Mucosa of rectum (tissue), 2 donors: ENCODE measurements around the gene ACACB.
A peak's percentile ranks its signal among the peaks of the same experiment; 100 is the strongest.

Experiments
- H3K27ac ChIP-seq, 2 donors: one replicate each; pipeline ENCODE4 v1.7.0; 2013; ENCODE audit warnings: inconsistent platforms in 2 of 2, low read depth in 2 of 2, low read length in 2 of 2
- H3K27me3 ChIP-seq, 2 donors: one replicate each; pipeline ENCODE4 v1.7.0; 2013; ENCODE audit warnings: low read length in 2 of 2; ENCODE audit not compliant: control insufficient read depth in 2 of 2, insufficient read depth in 2 of 2
- H3K36me3 ChIP-seq, 2 donors: one replicate each; pipeline ENCODE4 v1.7.0; 2013; ENCODE audit warnings: low read length in 2 of 2; ENCODE audit not compliant: control insufficient read depth in 2 of 2, insufficient read depth in 2 of 2
- H3K4me1 ChIP-seq, 2 donors: one replicate each; pipeline ENCODE4 v1.7.0; 2013; ENCODE audit warnings: low read length in 2 of 2, mild to moderate bottlenecking in 1 of 2; ENCODE audit not compliant: control insufficient read depth in 2 of 2, insufficient read depth in 2 of 2
- H3K4me3 ChIP-seq, 2 donors: one replicate each; pipeline ENCODE4 v1.7.0; 2013; ENCODE audit warnings: low read length in 2 of 2
- H3K9ac ChIP-seq, 2 donors: one replicate each; pipeline ENCODE4 v1.7.0; 2013; ENCODE audit warnings: low read length in 2 of 2, low read depth in 1 of 2, mild to moderate bottlenecking in 1 of 2
- H3K9me3 ChIP-seq, 2 donors: one replicate each; pipeline ENCODE4 v1.7.0; 2013; ENCODE audit warnings: low read length in 2 of 2; ENCODE audit not compliant: control insufficient read depth in 2 of 2
- donor health status: healthy.
- donor health status: Normal muscosa, but diverticular disease.

ACACB gene

GRCh38 chr12:109156036-109156435 is 39.6 kb downstream of the ACACB start:
- Histone ChIP-seq H3K36me3 (no peaks in the 10 kb centered on the region), H3K9ac (no peak overlapping the region), H3K4me3 (no peak overlapping the region)

GRCh38 chr12:109156586-109156985 is 40.2 kb downstream of the ACACB start:
- Histone ChIP-seq H3K9ac (no peak overlapping the region), H3K27me3 (no peaks in the 10 kb centered on the region), H3K27ac (no peak overlapping the region), H3K36me3 (no peaks in the 10 kb centered on the region), H3K4me3 (no peak overlapping the region), H3K9me3 (no peaks in the 10 kb centered on the region), H3K4me1 (peaks cover 8 to 10% of the 10 kb centered on the region in 2 donors)

More at GRCh38 chr12:109156036-109156435, 39.6 kb downstream of the ACACB start:
- Histone ChIP-seq H3K27ac (no peak overlapping the region), H3K27me3 (no peaks in the 10 kb centered on the region), H3K4me1 (peaks cover 8 to 10% of the 10 kb centered on the region in 2 donors), H3K9me3 (no peaks in the 10 kb centered on the region)

- H3K9ac ChIP-seq = no peak overlapping the region
- H3K27ac ChIP-seq = peak overlapping the region; percentile 14 to 42
- H3K27me3 ChIP-seq = no peaks in the 10 kb centered on the region
- no peaks in the 10 kb centered on the region for H3K36me3 ChIP-seq
- no peaks in the 10 kb centered on the region for H3K9me3 ChIP-seq
- H3K4me3 ChIP-seq = no peak overlapping the region
- peaks cover 8 to 10% of the 10 kb centered on the region in 2 donors for H3K4me1 ChIP-seq
Measured at GRCh38 chr12:109157986-109158385, 41.6 kb downstream of the ACACB start.

- Histone ChIP-seq H3K27ac (no peak overlapping the region), H3K9ac (no peak overlapping the region), H3K4me3 (no peak overlapping the region), H3K9me3 (no peaks in the 10 kb centered on the region), H3K27me3 (no peaks in the 10 kb centered on the region), H3K4me1 (peaks cover 0 to 2% of the 10 kb centered on the region in 2 donors), H3K36me3 (no peaks in the 10 kb centered on the region)
Measured at GRCh38 chr12:109160433-109160832, 44.0 kb downstream of the ACACB start.

GRCh38 chr12:109160873-109161272 is 44.5 kb downstream of the ACACB start:
- Histone ChIP-seq H3K4me3 (no peak overlapping the region), H3K27me3 (no peaks in the 10 kb centered on the region), H3K9me3 (no peaks in the 10 kb centered on the region), H3K36me3 (no peaks in the 10 kb centered on the region), H3K27ac (no peak overlapping the region), H3K4me1 (peaks cover 0 to 2% of the 10 kb centered on the region in 2 donors), H3K9ac (no peak overlapping the region)

GRCh38 chr12:109162551-109162950 is 46.2 kb downstream of the ACACB start:
- no peaks in the 10 kb centered on the region for H3K27me3 ChIP-seq
- H3K27ac ChIP-seq = no peak overlapping the region
- H3K9ac ChIP-seq = no peak overlapping the region
- H3K9me3 ChIP-seq = no peaks in the 10 kb centered on the region
- no peak overlapping the region for H3K4me3 ChIP-seq
- peaks cover 7% of the 10 kb centered on the region in 2 donors for H3K36me3 ChIP-seq
- peaks cover 0 to 2% of the 10 kb centered on the region in 2 donors for H3K4me1 ChIP-seq

GRCh38 chr12:109163167-109163566 is 46.8 kb downstream of the ACACB start:
- no peak overlapping the region for H3K4me3 ChIP-seq
- H3K9ac ChIP-seq = no peak overlapping the region
- H3K4me1 ChIP-seq = peaks cover 0 to 2% of the 10 kb centered on the region in 2 donors
- no peaks in the 10 kb centered on the region for H3K27me3 ChIP-seq
- H3K36me3 ChIP-seq = peaks cover 13% of the 10 kb centered on the region in 2 donors
- H3K9me3 ChIP-seq = no peaks in the 10 kb centered on the region
- no peak overlapping the region for H3K27ac ChIP-seq

- H3K36me3 ChIP-seq = peaks cover 15 to 28% of the 10 kb centered on the region in 2 donors
- no peak overlapping the region for H3K9ac ChIP-seq
- no peaks in the 10 kb centered on the region for H3K27me3 ChIP-seq
- H3K27ac ChIP-seq = no peak overlapping the region
- no peaks in the 10 kb centered on the region for H3K9me3 ChIP-seq
- no peaks in the 10 kb centered on the region for H3K4me1 ChIP-seq
- H3K4me3 ChIP-seq = no peak overlapping the region
Measured at GRCh38 chr12:109165599-109165998, 49.2 kb downstream of the ACACB start.

- H3K36me3 ChIP-seq = peaks cover 16 to 28% of the 10 kb centered on the region in 2 donors
- H3K9ac ChIP-seq = no peak overlapping the region
Measured at GRCh38 chr12:109166371-109166770, 50.0 kb downstream of the ACACB start.

GRCh38 chr12:109167781-109168180 is 51.4 kb downstream of the ACACB start:
- Histone ChIP-seq H3K9ac (no peak overlapping the region), H3K36me3 (peaks cover 29 to 42% of the 10 kb centered on the region in 2 donors), H3K9me3 (no peaks in the 10 kb centered on the region), H3K4me3 (no peak overlapping the region), H3K27me3 (no peaks in the 10 kb centered on the region), H3K27ac (peak overlapping the region in 1 of 2 donors; percentile 32), H3K4me1 (no peaks in the 10 kb centered on the region)

More at GRCh38 chr12:109166371-109166770, 50.0 kb downstream of the ACACB start:
- H3K4me3 ChIP-seq = no peak overlapping the region
- H3K9me3 ChIP-seq = no peaks in the 10 kb centered on the region
- no peak overlapping the region for H3K27ac ChIP-seq
- no peaks in the 10 kb centered on the region for H3K4me1 ChIP-seq
- no peaks in the 10 kb centered on the region for H3K27me3 ChIP-seq

- H3K27ac ChIP-seq = peak overlapping the region in 1 of 2 donors; percentile 23
- H3K4me3 ChIP-seq = no peak overlapping the region
- H3K9ac ChIP-seq = no peak overlapping the region
- H3K27me3 ChIP-seq = no peaks in the 10 kb centered on the region
- H3K9me3 ChIP-seq = no peaks in the 10 kb centered on the region
- peaks cover 41 to 56% of the 10 kb centered on the region in 2 donors for H3K36me3 ChIP-seq
- H3K4me1 ChIP-seq = no peaks in the 10 kb centered on the region
Measured at GRCh38 chr12:109169262-109169661, 52.9 kb downstream of the ACACB start.
